PC-3 (cell line): ENCODE data around the gene CSNK1A1. TPM values are rescaled to one million over a fixed set of nuclear protein-coding genes. Genes with fewer than 3 reads are reported as not detected.
A peak's percentile ranks its signal among the peaks of the same experiment; 100 is the strongest.

Experiments
- ATAC-seq: fragments of 200-7000 bp; cut with Tn5 transposase; 2 replicates; pipeline ENCODE4 v1.9.1; 2020; ENCODE audit warnings: mild to moderate bottlenecking, moderate library complexity
- BruUV-seq: library from RNA; stranded (reverse); fragments of 400-500 nt; replicated peaks from 2 replicates; lab custom pipeline; 2021; lab: Mats Ljungman, UMichigan
- CTCF ChIA-PET: fragments of 300-600 bp; sonication (Branson Sonifier 250); formaldehyde crosslinking; loops from one replicate; lab custom pipeline; 2022; ENCODE audit warnings: antibody characterized with exemption; lab: Charles Lee
- POLR2A ChIA-PET: fragments of 300-600 bp; sonication (Branson Sonifier 250); formaldehyde crosslinking; loops from one replicate; lab custom pipeline; 2022; ENCODE audit warnings: antibody characterized with exemption; ENCODE audit not compliant: unreplicated experiment; lab: Charles Lee
- DNase-seq: peaks from one replicate; pipeline ENCODE4 v3.0.0-alpha.2; 2015
- H2AFZ ChIP-seq: fragments of 300-600 bp; sonication (generic); 2 replicates; pipeline ENCODE4 v1.6.0; 2016; ENCODE audit warnings: antibody characterized with exemption, low read length
- H3F3A ChIP-seq: fragments of 300-600 bp; sonication (generic); one replicate; pipeline ENCODE4 v1.6.0; 2017; ENCODE audit warnings: antibody characterized with exemption, low read length, control low read depth, mild to moderate bottlenecking; ENCODE audit not compliant: unreplicated experiment
- H3K27ac ChIP-seq: fragments of 300-600 bp; sonication (generic); 2 replicates; pipeline ENCODE4 v1.5.1; 2016; ENCODE audit warnings: mild to moderate bottlenecking, low read length
- H3K27me3 ChIP-seq: fragments of 300-600 bp; sonication (generic); 2 replicates; pipeline ENCODE4 v1.6.1; 2016; ENCODE audit warnings: low read length, mixed read lengths
- H3K36me3 ChIP-seq: fragments of 300-600 bp; sonication (generic); 2 replicates; pipeline ENCODE4 v1.6.1; 2016; ENCODE audit warnings: low read depth, mixed run types, low read length, mixed read lengths
- H3K4me1 ChIP-seq: fragments of 300-600 bp; sonication (generic); 2 replicates; pipeline ENCODE4 v1.5.1; 2016; ENCODE audit warnings: low read length; ENCODE audit not compliant: insufficient read depth
- H3K4me2 ChIP-seq: fragments of 300-600 bp; sonication (generic); 2 replicates; pipeline ENCODE4 v1.6.0; 2016; ENCODE audit warnings: low read length
- H3K4me3 ChIP-seq: fragments of 300-600 bp; sonication (generic); 2 replicates; pipeline ENCODE4 v1.5.1; 2016; ENCODE audit warnings: mild to moderate bottlenecking, low read length, mixed read lengths
- H3K79me2 ChIP-seq: fragments of 300-600 bp; sonication (generic); 2 replicates; pipeline ENCODE4 v1.6.1; 2017; ENCODE audit warnings: low read length, mixed read lengths
- H3K9ac ChIP-seq: fragments of 300-600 bp; sonication (generic); 2 replicates; pipeline ENCODE4 v1.6.0; 2016; ENCODE audit warnings: mild to moderate bottlenecking, low read length
- H3K9me2 ChIP-seq: fragments of 300-600 bp; sonication (generic); replicated peaks from 2 replicates; pipeline ENCODE4 v1.6.1; 2016; ENCODE audit warnings: mixed run types, low read length, mixed read lengths
- H3K9me3 ChIP-seq: fragments of 300-600 bp; sonication (generic); 2 replicates; pipeline ENCODE4 v1.6.1; 2016; ENCODE audit warnings: low read length, mixed read lengths
- H4K20me1 ChIP-seq: fragments of 300-600 bp; sonication (generic); 2 replicates; pipeline ENCODE4 v1.6.1; 2016; ENCODE audit warnings: low read length, mixed read lengths
- CTCF ChIP-seq: fragments of 300-600 bp; sonication (generic); conservative IDR thresholded peaks from 2 replicates; pipeline ENCODE4 v1.5.1; 2017; ENCODE audit warnings: antibody characterized with exemption, low read depth, mild to moderate bottlenecking, low read length
- EZH2 ChIP-seq: fragments of 300-600 bp; sonication (generic); IDR thresholded peaks from one replicate; pipeline ENCODE4 v1.6.1; 2017; ENCODE audit warnings: antibody characterized with exemption, mild to moderate bottlenecking, low read length; ENCODE audit not compliant: unreplicated experiment
- EZH2phosphoT487 ChIP-seq: fragments of 300-600 bp; sonication (generic); IDR thresholded peaks from 2 replicates; pipeline ENCODE4 v1.6.1; 2018; ENCODE audit warnings: mild to moderate bottlenecking, antibody characterized with exemption, low read length, borderline replicate concordance
- intact Hi-C: fragments of 100-400 bp; cut with micrococcal nuclease; formaldehyde crosslinking; loops from 2 replicates; pipeline ENCODE4 v1.9.0; 2023
- total RNA-seq: library from RNA; depleted of rRNA; stranded (reverse); fragments of >200 nt; gene quantifications from 2 replicates; pipeline ENCODE4 v1.2.3, GENCODE V29; 2014

The CSNK1A1 gene
- total RNA-seq, 1 experiment from 2014 or later = 586 TPM

- BruUV-seq = no TSS peak
- intact Hi-C loops = no loop called here
- H3K4me3 ChIP-seq = peak overlapping the region; percentile 93; the same call in 1 of the 2 replicates
- peaks cover 47% of the 10 kb centered on the region for H3K79me2 ChIP-seq
- H3K9me3 ChIP-seq = no peaks in the 10 kb centered on the region
- TF ChIP-seq EZH2phosphoT487 (no peak), CTCF (no peak), EZH2 (no peak)
- POLR2A ChIA-PET = no interaction called here
- ATAC-seq (no peak), DNase-seq (no peak)
- H3K27ac ChIP-seq = no peak overlapping the region
- H3K4me2 ChIP-seq = peak overlapping the region; percentile 88; the same call in 1 of the 2 replicates
- H3K9ac ChIP-seq = peak overlapping the region; percentile 99
- peaks cover 26% of the 10 kb centered on the region for H3K36me3 ChIP-seq
- no peaks in the 10 kb centered on the region for H3K9me2 ChIP-seq
- CTCF ChIA-PET = interaction anchor here (1.4 kb wide), 1 partner anchor 67 kb away, joined by 4 read pairs; no protein-coding TSS in a partner anchor
- no peak overlapping the region for H2AFZ ChIP-seq
- H3F3A ChIP-seq = peaks cover under 1% of the 10 kb centered on the region
- H4K20me1 ChIP-seq = peaks cover 13% of the 10 kb centered on the region
- H3K27me3 ChIP-seq = no peaks in the 10 kb centered on the region
- peaks cover 23% of the 10 kb centered on the region for H3K4me1 ChIP-seq
These were observed 1.4 kb upstream of the CSNK1A1 start for GRCh38 chr5:149552553-149553160.

GRCh38 chr5:149552038-149552494 lies 827 bp upstream of the CSNK1A1 start:
- POLR2A ChIA-PET = interaction anchor here (0.6 to 1.4 kb wide), 3 partner anchors 10 to 216 kb away, joined by 3 to 31 read pairs (median 3); no protein-coding TSS in a partner anchor
- intact Hi-C loops = no loop called here
- Histone ChIP-seq H3K9me2 (no peaks in the 10 kb centered on the region), H3K79me2 (peaks cover 53% of the 10 kb centered on the region), H3K4me3 (peak overlapping the region; percentile 93), H3K27ac (peak overlapping the region; percentile 85), H3K4me1 (peaks cover 29% of the 10 kb centered on the region), H2AFZ (peak overlapping the region; percentile 93), H3K9me3 (no peaks in the 10 kb centered on the region), H3K36me3 (peaks cover 29% of the 10 kb centered on the region), H3K9ac (peak overlapping the region; percentile 99), H3K27me3 (no peaks in the 10 kb centered on the region), H4K20me1 (peaks cover 19% of the 10 kb centered on the region), H3K4me2 (peak overlapping the region; percentile 88), H3F3A (peaks cover 6% of the 10 kb centered on the region)
- TF ChIP-seq CTCF (peak; percentile 30; the same call in 1 of the 2 replicates), EZH2phosphoT487 (no peak)
- no peak for ATAC-seq
- CTCF ChIA-PET = interaction anchor here (0.6 to 1.4 kb wide), 3 partner anchors 66 to 113 kb away, joined by 3 to 6 read pairs (median 4); no protein-coding TSS in a partner anchor
- DNase-seq = no peak
- no TSS peak for BruUV-seq
